Measurements from ENCODE around the gene HBP1. TPM values are rescaled to one million over a fixed set of nuclear protein-coding genes. Genes with fewer than 3 reads are reported as not detected.
"Not testable (repeated sequence)": the region's sequence is repeated elsewhere in the genome, so short reads cannot be mapped to it uniquely, and the experiment has no call there.

Gene HBP1
- total RNA-seq, 2 donors from 2014 or later, result 30.3 to 48.8 TPM

GRCh38 chr7:107219563-107220244 is 50.9 kb downstream of the HBP1 start:
- H3K9me3 ChIP-seq, result no peaks in the 10 kb centered on the region
- intact Hi-C loops (cut with DNase I), result no loop called here
- TF ChIP-seq POLR2A (IDR thresholded peaks at IDR 0.05), result no peak
- no peak for TF ChIP-seq CTCF (IDR thresholded peaks at IDR 0.05)
- no peak overlapping the region for H3K4me3 ChIP-seq
- ATAC-seq, result no peak
- no peaks in the 10 kb centered on the region for H3K4me1 ChIP-seq
- 82 to 95% methylated on average over 2 of the region's 2 CpGs for WGBS, 2 donors
- no peaks in the 10 kb centered on the region for H3K36me3 ChIP-seq (replicated peaks in 1 of 2; ENCODE audit: insufficient read depth in 1 of 2, low read depth in 2 of 2)
- no peaks in the 10 kb centered on the region for H3K27me3 ChIP-seq
- H3K27ac ChIP-seq, result no peak overlapping the region
- no peak for DNase-seq

GRCh38 chr7:107220356-107220755 is 51.6 kb downstream of the HBP1 start:
- Histone ChIP-seq H3K27me3 (no peaks in the 10 kb centered on the region), H3K4me1 (no peaks in the 10 kb centered on the region), H3K27ac (no peak overlapping the region), H3K4me3 (no peak overlapping the region), H3K36me3 (replicated peaks in 1 of 2; ENCODE audit: insufficient read depth in 1 of 2, low read depth in 2 of 2) (no peaks in the 10 kb centered on the region), H3K9me3 (no peaks in the 10 kb centered on the region)
- no peak for TF ChIP-seq POLR2A (IDR thresholded peaks at IDR 0.05)
- TF ChIP-seq CTCF (IDR thresholded peaks at IDR 0.05), result no peak
- ATAC-seq (no peak), DNase-seq (no peak)
- WGBS, 2 donors, result 86 to 93% methylated on average over 5 of the region's 5 CpGs
- intact Hi-C loops (cut with DNase I), result no loop called here

- H3K9me3 ChIP-seq; ATAC-seq; H3K27ac ChIP-seq; H3K36me3 ChIP-seq (replicated peaks in 1 of 2; ENCODE audit: insufficient read depth in 1 of 2, low read depth in 2 of 2); H3K27me3 ChIP-seq; intact Hi-C loops (cut with DNase I); H3K4me3 ChIP-seq; DNase-seq; H3K4me1 ChIP-seq: not testable (repeated sequence)
- 93 to 95% methylated on average over 6 of the region's 6 CpGs for WGBS, 2 donors
These were observed 52.0 kb downstream of the HBP1 start for GRCh38 chr7:107220806-107221205.

- TF ChIP-seq POLR2A (IDR thresholded peaks at IDR 0.05) (no peak), CTCF (IDR thresholded peaks at IDR 0.05) (no peak)
- Histone ChIP-seq H3K4me3 (no peak overlapping the region), H3K36me3 (replicated peaks in 1 of 2; ENCODE audit: insufficient read depth in 1 of 2, low read depth in 2 of 2) (peaks cover 0 to 5% of the 10 kb centered on the region in 2 donors), H3K27ac (no peak overlapping the region), H3K27me3 (no peaks in the 10 kb centered on the region), H3K9me3 (no peaks in the 10 kb centered on the region), H3K4me1 (no peaks in the 10 kb centered on the region)
- ATAC-seq, result no peak
- 88 to 93% methylated on average over 5 of the region's 5 CpGs for WGBS, 2 donors
- intact Hi-C loops (cut with DNase I), result no loop called here
- DNase-seq, result no peak
These were observed 55.8 kb downstream of the HBP1 start for GRCh38 chr7:107224374-107225223.

GRCh38 chr7:107228291-107228690 is 59.5 kb downstream of the HBP1 start:
- no peak for ATAC-seq
- TF ChIP-seq CTCF (IDR thresholded peaks at IDR 0.05) (no peak), POLR2A (IDR thresholded peaks at IDR 0.05) (no peak)
- Histone ChIP-seq H3K4me3 (no peak overlapping the region), H3K4me1 (no peaks in the 10 kb centered on the region), H3K9me3 (no peaks in the 10 kb centered on the region), H3K27ac (no peak overlapping the region), H3K27me3 (no peaks in the 10 kb centered on the region), H3K36me3 (replicated peaks in 1 of 2; ENCODE audit: insufficient read depth in 1 of 2, low read depth in 2 of 2) (peaks cover 0 to 5% of the 10 kb centered on the region in 2 donors)
- intact Hi-C loops (cut with DNase I), result no loop called here
- WGBS, 2 donors, result 94 to 100% methylated on average over 2 of the region's 2 CpGs
- no peak for DNase-seq

All from body of pancreas (tissue), 4 donors.